ENCODE measurements around the gene HIP1R. TPM values are rescaled to one million over a fixed set of nuclear protein-coding genes. Genes with fewer than 3 reads are reported as not detected.

HIP1R gene
- total RNA-seq, 1 donor from 2014 or later = 61.1 TPM

GRCh38 chr12:122862872-122863701 is 27.8 kb downstream of the HIP1R start:
- H3K27ac Mint-ChIP-seq = no peak overlapping the region
- no peaks in the 10 kb centered on the region for H3K27me3 Mint-ChIP-seq
- DNase-seq (ENCODE audit: low spot score, unreplicated experiment) = no peak
- TF ChIP-seq CTCF (IDR thresholded peaks at IDR 0.05; ENCODE audit: unreplicated experiment) = no peak
- no peak overlapping the region for H3K4me3 Mint-ChIP-seq (ENCODE audit: low read depth)
- no peaks in the 10 kb centered on the region for H3K4me1 Mint-ChIP-seq (ENCODE audit: low read depth)
- no peaks in the 10 kb centered on the region for H3K9me3 Mint-ChIP-seq (ENCODE audit: low read depth)
- H3K36me3 Mint-ChIP-seq (ENCODE audit: insufficient read depth) = peaks cover 4% of the 10 kb centered on the region

GRCh38 chr12:122864894-122865253 is 29.6 kb downstream of the HIP1R start:
- H3K4me3 Mint-ChIP-seq (ENCODE audit: low read depth) = no peak overlapping the region
- no peak for TF ChIP-seq CTCF (IDR thresholded peaks at IDR 0.05; ENCODE audit: unreplicated experiment)
- H3K4me1 Mint-ChIP-seq (ENCODE audit: low read depth) = no peaks in the 10 kb centered on the region
- H3K36me3 Mint-ChIP-seq (ENCODE audit: insufficient read depth) = peaks cover 14% of the 10 kb centered on the region
- no peak overlapping the region for H3K27ac Mint-ChIP-seq
- no peaks in the 10 kb centered on the region for H3K27me3 Mint-ChIP-seq
- H3K9me3 Mint-ChIP-seq (ENCODE audit: low read depth) = no peaks in the 10 kb centered on the region
- no peak for DNase-seq (ENCODE audit: low spot score, unreplicated experiment)

GRCh38 chr12:122865268-122866231 is 30.3 kb downstream of the HIP1R start:
- TF ChIP-seq CTCF (IDR thresholded peaks at IDR 0.05; ENCODE audit: unreplicated experiment) = peak; percentile 56
- H3K9me3 Mint-ChIP-seq (ENCODE audit: low read depth) = no peaks in the 10 kb centered on the region
- no peak for DNase-seq (ENCODE audit: low spot score, unreplicated experiment)
- H3K4me1 Mint-ChIP-seq (ENCODE audit: low read depth) = no peaks in the 10 kb centered on the region
- peaks cover 15% of the 10 kb centered on the region for H3K36me3 Mint-ChIP-seq (ENCODE audit: insufficient read depth)
- no peak overlapping the region for H3K4me3 Mint-ChIP-seq (ENCODE audit: low read depth)
- H3K27me3 Mint-ChIP-seq = no peaks in the 10 kb centered on the region
- no peak overlapping the region for H3K27ac Mint-ChIP-seq

GRCh38 chr12:122866379-122866778 is 31.1 kb downstream of the HIP1R start:
- no peak overlapping the region for H3K4me3 Mint-ChIP-seq (ENCODE audit: low read depth)
- H3K9me3 Mint-ChIP-seq (ENCODE audit: low read depth) = no peaks in the 10 kb centered on the region
- peaks cover 2% of the 10 kb centered on the region for H3K4me1 Mint-ChIP-seq (ENCODE audit: low read depth)
- H3K36me3 Mint-ChIP-seq (ENCODE audit: insufficient read depth) = peaks cover 17% of the 10 kb centered on the region
- H3K27ac Mint-ChIP-seq = no peak overlapping the region
- no peak for TF ChIP-seq CTCF (IDR thresholded peaks at IDR 0.05; ENCODE audit: unreplicated experiment)
- H3K27me3 Mint-ChIP-seq = no peaks in the 10 kb centered on the region
- no peak for DNase-seq (ENCODE audit: low spot score, unreplicated experiment)

- no peak overlapping the region for H3K4me3 Mint-ChIP-seq (ENCODE audit: low read depth)
- H3K36me3 Mint-ChIP-seq (ENCODE audit: insufficient read depth) = peaks cover 17% of the 10 kb centered on the region
- H3K9me3 Mint-ChIP-seq (ENCODE audit: low read depth) = no peaks in the 10 kb centered on the region
- no peak for TF ChIP-seq CTCF (IDR thresholded peaks at IDR 0.05; ENCODE audit: unreplicated experiment)
- peak overlapping the region; percentile 77 for H3K27ac Mint-ChIP-seq
- H3K4me1 Mint-ChIP-seq (ENCODE audit: low read depth) = peaks cover 8% of the 10 kb centered on the region
- H3K27me3 Mint-ChIP-seq = no peaks in the 10 kb centered on the region
- no peak for DNase-seq (ENCODE audit: low spot score, unreplicated experiment)
Observed at GRCh38 chr12:122866950-122867607, 31.8 kb downstream of the HIP1R start.

All from progenitor cell of endocrine pancreas (in vitro differentiated cells).